HepG2 (cell line): ENCODE results near the gene TASP1. TPM values are rescaled to one million over a fixed set of nuclear protein-coding genes. Genes with fewer than 3 reads are reported as not detected.

Source experiments
- CREB1 ChIP-seq, 2 experiments: fragments of 450-650 bp in 1 of 2; IDR thresholded peaks; 2 replicates each; pipeline ENCODE4 v1.6.1; 2016 to 2017; ENCODE audit warnings: control low read depth in 1 of 2, mild to moderate bottlenecking in 1 of 2, missing compliant biosample characterization in 1 of 2, missing genetic modification characterization in 1 of 2
- ETV5 ChIP-seq: IDR thresholded peaks from 2 replicates; pipeline ENCODE4 v1.6.1; 2018; ENCODE audit warnings: missing biosample characterization, missing genetic modification reagents, inconsistent platforms, borderline replicate concordance
- FOXK1 ChIP-seq: sonication (generic); formaldehyde crosslinking; IDR thresholded peaks from 2 replicates; pipeline ENCODE4 v1.4.0; 2020; ENCODE audit warnings: low read depth, missing genetic modification reagents, borderline replicate concordance
- GATA4 ChIP-seq: sonication (generic); IDR thresholded peaks from 2 replicates; pipeline ENCODE4 v1.6.1; 2016; ENCODE audit warnings: antibody characterized with exemption, low read depth, borderline replicate concordance
- KAT2B ChIP-seq: fragments of 150-350 bp; IDR thresholded peaks from 2 replicates; pipeline ENCODE4 v1.6.1; 2014; ENCODE audit warnings: low read depth, low read length, borderline replicate concordance
- MBNL3 ChIP-seq: fragments of 250-450 bp; sonication (Bioruptor Pico); conservative IDR thresholded peaks from 2 replicates; pipeline ENCODE4 v1.8.0; 2022; ENCODE audit warnings: mild to moderate bottlenecking, inconsistent platforms
- PHF8 ChIP-seq: sonication (generic); formaldehyde crosslinking; IDR thresholded peaks from 2 replicates; pipeline ENCODE4 v1.5.0; 2020; ENCODE audit warnings: missing genetic modification reagents
- RAD21 ChIP-seq: fragments of 450-650 bp; formaldehyde crosslinking; IDR thresholded peaks from 2 replicates; pipeline ENCODE4 v1.5.0; 2020; ENCODE audit warnings: mild to moderate bottlenecking
- SALL1 ChIP-seq: sonication (generic); formaldehyde crosslinking; IDR thresholded peaks from 2 replicates; pipeline ENCODE4 v1.8.0; 2022; ENCODE audit warnings: mild to moderate bottlenecking, missing genetic modification reagents
- SMC3 ChIP-seq: IDR thresholded peaks from 2 replicates; pipeline ENCODE4 v1.6.1; 2011; ENCODE audit warnings: low read length, improper control_type of control experiment
- TCF12 ChIP-seq, 2 experiments: fragments of 450-650 bp in 1 of 2; sonication (generic) in 1 of 2; formaldehyde crosslinking in 1 of 2; IDR thresholded peaks; 2 replicates each; pipeline versions ENCODE4 v1.6.1 to v1.8.0; 2017 to 2022; ENCODE audit warnings: antibody characterized with exemption in 1 of 2, mild to moderate bottlenecking in 1 of 2, missing genetic modification reagents in 1 of 2, moderate library complexity in 1 of 2
- TEAD3 ChIP-seq: optimal IDR thresholded peaks from 2 replicates; pipeline ENCODE3; 2016; ENCODE audit warnings: borderline replicate concordance
- TMF1 ChIP-seq: sonication (generic); formaldehyde crosslinking; IDR thresholded peaks from 2 replicates; pipeline ENCODE4 v1.8.1; 2022; ENCODE audit warnings: low read depth, missing genetic modification reagents
- XRCC5 ChIP-seq: fragments of 200-400 bp; formaldehyde crosslinking; optimal IDR thresholded peaks from 2 replicates; pipeline ENCODE3; 2017; ENCODE audit warnings: mild to moderate bottlenecking, low read length
- ZNF224 ChIP-seq: sonication (generic); formaldehyde crosslinking; IDR thresholded peaks from 2 replicates; pipeline ENCODE4 v1.5.0; 2020; ENCODE audit warnings: mild to moderate bottlenecking, missing genetic modification reagents
- ZNF282 ChIP-seq: fragments of 450-650 bp; IDR thresholded peaks from 2 replicates; pipeline ENCODE4 v1.6.1; 2018; ENCODE audit not compliant: partially characterized antibody
- ZNF326 ChIP-seq: sonication (generic); formaldehyde crosslinking; IDR thresholded peaks from 2 replicates; pipeline ENCODE4 v1.4.0; 2020; ENCODE audit warnings: missing genetic modification reagents, borderline replicate concordance
- ZNF441 ChIP-seq: sonication (generic); formaldehyde crosslinking; IDR thresholded peaks from 2 replicates; pipeline ENCODE4 v1.7.0; 2021; ENCODE audit warnings: missing genetic modification reagents, borderline replicate concordance
- ZNF615 ChIP-seq: sonication (generic); formaldehyde crosslinking; IDR thresholded peaks from 2 replicates; pipeline ENCODE4 v1.5.0; 2020; ENCODE audit warnings: mild to moderate bottlenecking, missing genetic modification reagents, borderline replicate concordance
- ZNF672 ChIP-seq: sonication (generic); formaldehyde crosslinking; IDR thresholded peaks from 2 replicates; pipeline ENCODE4 v1.8.1; 2022; ENCODE audit warnings: missing genetic modification reagents
- ZNF720 ChIP-seq: sonication (generic); formaldehyde crosslinking; IDR thresholded peaks from 2 replicates; pipeline ENCODE4 v1.4.0; 2020; ENCODE audit warnings: missing genetic modification reagents
- polyA plus RNA-seq, 8 experiments: library from polyadenylated mRNA; depleted of rRNA in 3 of 8; stranded (reverse) in 7 of 8; unstranded in 1 of 8; fragments of >200 nt; fragmentation: Illumina TruSeq in 4 of 8; extraction: Trizol in 4 of 8; gene quantifications; 2 replicates each; pipeline versions ENCODE4 v1.2.1 to v1.2.3, GENCODE V29; 2011 to 2016; ENCODE audit warnings: low read depth in 4 of 8, missing spikeins in 1 of 8, mixed read lengths in 1 of 8; ENCODE audit not compliant: insufficient read depth in 1 of 8
- total RNA-seq, 5 experiments: library from RNA; depleted of rRNA; stranded (reverse); fragments of >200 nt; fragmentation: Illumina TruSeq; extraction: Trizol; gene quantifications; 2 replicates each; pipeline ENCODE4 v1.2.3, GENCODE V29; 2016; ENCODE audit warnings: low read depth in 1 of 5
- TF ChIP-seq, protein P1 (sequence below), 2 experiments: IDR thresholded peaks; 2 replicates each; pipeline ENCODE4 v1.6.1; 2011 to 2012; ENCODE audit warnings: low read length in 2 of 2, borderline replicate concordance in 1 of 2, low read depth in 1 of 2, mild to moderate bottlenecking in 1 of 2, moderate library complexity in 1 of 2
- TF ChIP-seq, protein P2 (sequence below): fragments of 450-650 bp; IDR thresholded peaks from 2 replicates; pipeline ENCODE4 v1.6.1; 2016
- TF ChIP-seq, protein P3 (sequence below): sonication (generic); formaldehyde crosslinking; conservative IDR thresholded peaks from 2 replicates; pipeline ENCODE4 v1.4.0; 2020; ENCODE audit warnings: missing genetic modification reagents

Gene TASP1
- total and polyA plus RNA-seq, 2 of the 13 experiments (the other 11 are each of a cell fraction or from before 2014, with no cell fraction given), result 10.0 to 25.2 TPM

DNA sequence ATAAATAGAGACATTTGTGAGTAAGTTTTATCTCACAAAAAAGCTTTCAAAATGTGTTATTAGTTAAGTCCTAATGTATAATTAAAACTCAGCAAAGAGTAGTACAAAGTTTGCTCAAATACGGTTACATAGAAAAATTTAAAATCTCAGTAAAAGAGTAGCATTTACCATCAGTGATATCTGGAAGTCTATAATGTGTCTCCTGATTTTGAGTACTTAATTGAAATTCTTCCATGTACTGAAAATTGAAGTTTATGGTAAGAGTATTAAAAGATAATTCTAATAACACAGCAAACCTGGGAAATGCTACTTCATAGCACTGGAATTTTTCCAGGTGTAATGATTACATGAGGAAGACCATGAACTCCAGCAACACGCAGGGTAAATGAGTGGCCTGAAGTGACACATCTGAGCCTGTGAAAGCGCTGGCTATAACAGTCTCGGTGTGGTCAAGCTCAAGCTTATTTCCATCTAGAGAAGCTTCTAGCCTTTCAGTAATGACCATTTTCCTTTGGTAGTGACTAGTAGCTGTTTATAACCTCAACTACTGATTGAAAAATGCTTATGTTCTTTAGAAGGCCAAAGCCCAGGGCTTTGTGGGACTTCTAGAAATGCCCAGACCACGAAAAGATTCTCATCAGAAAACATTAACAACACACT is 214.4 kb downstream of the TASP1 start (continued):
- TF ChIP-seq, protein P1, sequence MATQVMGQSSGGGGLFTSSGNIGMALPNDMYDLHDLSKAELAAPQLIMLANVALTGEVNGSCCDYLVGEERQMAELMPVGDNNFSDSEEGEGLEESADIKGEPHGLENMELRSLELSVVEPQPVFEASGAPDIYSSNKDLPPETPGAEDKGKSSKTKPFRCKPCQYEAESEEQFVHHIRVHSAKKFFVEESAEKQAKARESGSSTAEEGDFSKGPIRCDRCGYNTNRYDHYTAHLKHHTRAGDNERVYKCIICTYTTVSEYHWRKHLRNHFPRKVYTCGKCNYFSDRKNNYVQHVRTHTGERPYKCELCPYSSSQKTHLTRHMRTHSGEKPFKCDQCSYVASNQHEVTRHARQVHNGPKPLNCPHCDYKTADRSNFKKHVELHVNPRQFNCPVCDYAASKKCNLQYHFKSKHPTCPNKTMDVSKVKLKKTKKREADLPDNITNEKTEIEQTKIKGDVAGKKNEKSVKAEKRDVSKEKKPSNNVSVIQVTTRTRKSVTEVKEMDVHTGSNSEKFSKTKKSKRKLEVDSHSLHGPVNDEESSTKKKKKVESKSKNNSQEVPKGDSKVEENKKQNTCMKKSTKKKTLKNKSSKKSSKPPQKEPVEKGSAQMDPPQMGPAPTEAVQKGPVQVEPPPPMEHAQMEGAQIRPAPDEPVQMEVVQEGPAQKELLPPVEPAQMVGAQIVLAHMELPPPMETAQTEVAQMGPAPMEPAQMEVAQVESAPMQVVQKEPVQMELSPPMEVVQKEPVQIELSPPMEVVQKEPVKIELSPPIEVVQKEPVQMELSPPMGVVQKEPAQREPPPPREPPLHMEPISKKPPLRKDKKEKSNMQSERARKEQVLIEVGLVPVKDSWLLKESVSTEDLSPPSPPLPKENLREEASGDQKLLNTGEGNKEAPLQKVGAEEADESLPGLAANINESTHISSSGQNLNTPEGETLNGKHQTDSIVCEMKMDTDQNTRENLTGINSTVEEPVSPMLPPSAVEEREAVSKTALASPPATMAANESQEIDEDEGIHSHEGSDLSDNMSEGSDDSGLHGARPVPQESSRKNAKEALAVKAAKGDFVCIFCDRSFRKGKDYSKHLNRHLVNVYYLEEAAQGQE (IDR thresholded peaks at IDR 0.05; ENCODE audit: borderline replicate concordance in 1 of 2, low read depth in 1 of 2, low read length in 2 of 2), result peak in 1 of 2 experiments; percentile 47; a peak in 1 of 4 replicates
- TF ChIP-seq, protein P2, sequence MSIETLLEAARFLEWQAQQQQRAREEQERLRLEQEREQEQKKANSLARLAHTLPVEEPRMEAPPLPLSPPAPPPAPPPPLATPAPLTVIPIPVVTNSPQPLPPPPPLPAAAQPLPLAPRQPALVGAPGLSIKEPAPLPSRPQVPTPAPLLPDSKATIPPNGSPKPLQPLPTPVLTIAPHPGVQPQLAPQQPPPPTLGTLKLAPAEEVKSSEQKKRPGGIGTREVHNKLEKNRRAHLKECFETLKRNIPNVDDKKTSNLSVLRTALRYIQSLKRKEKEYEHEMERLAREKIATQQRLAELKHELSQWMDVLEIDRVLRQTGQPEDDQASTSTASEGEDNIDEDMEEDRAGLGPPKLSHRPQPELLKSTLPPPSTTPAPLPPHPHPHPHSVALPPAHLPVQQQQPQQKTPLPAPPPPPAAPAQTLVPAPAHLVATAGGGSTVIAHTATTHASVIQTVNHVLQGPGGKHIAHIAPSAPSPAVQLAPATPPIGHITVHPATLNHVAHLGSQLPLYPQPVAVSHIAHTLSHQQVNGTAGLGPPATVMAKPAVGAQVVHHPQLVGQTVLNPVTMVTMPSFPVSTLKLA, result no peak
- TF ChIP-seq ZNF672 (CRISPR knock-in tag) (no peak), ZNF441 (CRISPR knock-in tag) (0 out of 2 replicates have a peak, but pooled peaks have one; percentile 41), TMF1 (CRISPR knock-in tag) (no peak), ZNF224 (CRISPR knock-in tag) (no peak), RAD21 (CRISPR knock-in tag) (0 out of 2 replicates have a peak, but pooled peaks have one; percentile 21), TCF12 (IDR thresholded peaks at IDR 0.05) (no peak), TCF12 (CRISPR knock-in tag; IDR thresholded peaks at IDR 0.05) (0 out of 2 replicates have a peak, but pooled peaks have one; percentile 33), CREB1 (IDR thresholded peaks at IDR 0.05) (no peak), CREB1 (CRISPR knock-in tag; IDR thresholded peaks at IDR 0.05) (0 out of 2 replicates have a peak, but pooled peaks have one; percentile 45), ZNF720 (CRISPR knock-in tag) (no peak), KAT2B (no peak), ZNF326 (no peak), SALL1 (CRISPR knock-in tag) (peak; percentile 72), GATA4 (no peak), ZNF615 (CRISPR knock-in tag) (no peak), ZNF282 (no peak), SMC3 (0 out of 2 replicates have a peak, but pooled peaks have one; percentile 25), XRCC5 (no peak), FOXK1 (CRISPR knock-in tag) (peak; percentile 76; the same call in 1 of the 2 replicates), MBNL3 (CRISPR knock-in tag) (no peak), ETV5 (CRISPR knock-in tag) (peak; percentile 55; the same call in 1 of the 2 replicates), TEAD3 (peak; percentile 76), PHF8 (CRISPR knock-in tag) (no peak)
- TF ChIP-seq, protein P3, sequence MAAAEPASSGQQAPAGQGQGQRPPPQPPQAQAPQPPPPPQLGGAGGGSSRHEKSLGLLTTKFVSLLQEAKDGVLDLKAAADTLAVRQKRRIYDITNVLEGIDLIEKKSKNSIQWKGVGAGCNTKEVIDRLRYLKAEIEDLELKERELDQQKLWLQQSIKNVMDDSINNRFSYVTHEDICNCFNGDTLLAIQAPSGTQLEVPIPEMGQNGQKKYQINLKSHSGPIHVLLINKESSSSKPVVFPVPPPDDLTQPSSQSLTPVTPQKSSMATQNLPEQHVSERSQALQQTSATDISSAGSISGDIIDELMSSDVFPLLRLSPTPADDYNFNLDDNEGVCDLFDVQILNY (CRISPR knock-in tag), result no peak
